ENCODE measurements around the gene UCHL5. TPM values are rescaled to one million over a fixed set of nuclear protein-coding genes. Genes with fewer than 3 reads are reported as not detected.

The UCHL5 gene
- total and polyA plus RNA-seq, 2 of the 13 experiments (the other 11 are each of a cell fraction or from before 2014, with no cell fraction given), result 18.2 to 44.1 TPM

DNA sequence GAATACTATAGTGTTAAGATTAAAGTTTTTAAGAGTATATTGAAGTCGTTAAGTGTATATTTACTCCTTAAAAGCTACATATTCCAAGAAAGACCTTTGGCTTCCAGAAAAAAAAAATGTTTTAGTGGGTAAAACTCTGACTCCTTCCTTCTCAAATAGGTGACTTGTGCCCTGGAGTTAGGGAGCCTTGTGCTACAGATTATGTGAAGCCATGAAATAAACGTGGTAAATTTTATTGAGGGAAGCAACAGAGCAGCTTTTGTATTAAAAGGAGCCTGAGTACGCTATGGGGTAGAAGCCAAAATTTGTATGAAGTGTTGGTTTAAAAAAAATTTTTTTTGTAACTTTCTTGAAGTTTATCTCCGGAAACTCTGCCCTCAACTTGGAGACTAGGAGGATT lies 1.2 kb upstream of the UCHL5 start (continued):
- TF ChIP-seq GLMP (CRISPR knock-in tag; IDR thresholded peaks at IDR 0.05; ENCODE audit: borderline replicate concordance) (no peak), SIN3A (IDR thresholded peaks at IDR 0.05; ENCODE audit: borderline replicate concordance, low read depth, low read length) (no peak), PRDM15 (CRISPR knock-in tag; IDR thresholded peaks at IDR 0.05) (no peak), ZSCAN31 (CRISPR knock-in tag; IDR thresholded peaks at IDR 0.05; ENCODE audit: low read depth) (no peak), ATF1 (CRISPR knock-in tag; IDR thresholded peaks at IDR 0.05) (no peak), AKNA (CRISPR knock-in tag; IDR thresholded peaks at IDR 0.05; ENCODE audit: borderline replicate concordance) (no peak), ARID2 (CRISPR knock-in tag; IDR thresholded peaks at IDR 0.05; ENCODE audit: borderline replicate concordance) (no peak)
- TF ChIP-seq, protein P1, sequence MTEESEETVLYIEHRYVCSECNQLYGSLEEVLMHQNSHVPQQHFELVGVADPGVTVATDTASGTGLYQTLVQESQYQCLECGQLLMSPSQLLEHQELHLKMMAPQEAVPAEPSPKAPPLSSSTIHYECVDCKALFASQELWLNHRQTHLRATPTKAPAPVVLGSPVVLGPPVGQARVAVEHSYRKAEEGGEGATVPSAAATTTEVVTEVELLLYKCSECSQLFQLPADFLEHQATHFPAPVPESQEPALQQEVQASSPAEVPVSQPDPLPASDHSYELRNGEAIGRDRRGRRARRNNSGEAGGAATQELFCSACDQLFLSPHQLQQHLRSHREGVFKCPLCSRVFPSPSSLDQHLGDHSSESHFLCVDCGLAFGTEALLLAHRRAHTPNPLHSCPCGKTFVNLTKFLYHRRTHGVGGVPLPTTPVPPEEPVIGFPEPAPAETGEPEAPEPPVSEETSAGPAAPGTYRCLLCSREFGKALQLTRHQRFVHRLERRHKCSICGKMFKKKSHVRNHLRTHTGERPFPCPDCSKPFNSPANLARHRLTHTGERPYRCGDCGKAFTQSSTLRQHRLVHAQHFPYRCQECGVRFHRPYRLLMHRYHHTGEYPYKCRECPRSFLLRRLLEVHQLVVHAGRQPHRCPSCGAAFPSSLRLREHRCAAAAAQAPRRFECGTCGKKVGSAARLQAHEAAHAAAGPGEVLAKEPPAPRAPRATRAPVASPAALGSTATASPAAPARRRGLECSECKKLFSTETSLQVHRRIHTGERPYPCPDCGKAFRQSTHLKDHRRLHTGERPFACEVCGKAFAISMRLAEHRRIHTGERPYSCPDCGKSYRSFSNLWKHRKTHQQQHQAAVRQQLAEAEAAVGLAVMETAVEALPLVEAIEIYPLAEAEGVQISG (CRISPR knock-in tag; IDR thresholded peaks at IDR 0.05), result no peak

Data from HepG2 (cell line).